Fibroblast of lung (primary cell): Measurements from ENCODE around the gene LMF1.

ENCODE experiments used
- EZH2 ChIP-seq: IDR thresholded peaks from 2 replicates; pipeline ENCODE4 v1.5.1; 2012; ENCODE audit warnings: low read length, control low read depth, mild to moderate bottlenecking; ENCODE audit errors: missing control alignments
- TF ChIP-seq, protein P1 (sequence below), 2 donors: IDR thresholded peaks in 1 of 2; conservative IDR thresholded peaks in 1 of 2; 1 replicate in 1 of 2; 2 replicates in 1 of 2; pipeline ENCODE4 v1.5.1; 2011 to 2012; ENCODE audit warnings: low read length in 2 of 2, control low read depth in 1 of 2, inconsistent platforms in 1 of 2, low read depth in 1 of 2, mild to moderate bottlenecking in 1 of 2

- TF ChIP-seq, protein P1, sequence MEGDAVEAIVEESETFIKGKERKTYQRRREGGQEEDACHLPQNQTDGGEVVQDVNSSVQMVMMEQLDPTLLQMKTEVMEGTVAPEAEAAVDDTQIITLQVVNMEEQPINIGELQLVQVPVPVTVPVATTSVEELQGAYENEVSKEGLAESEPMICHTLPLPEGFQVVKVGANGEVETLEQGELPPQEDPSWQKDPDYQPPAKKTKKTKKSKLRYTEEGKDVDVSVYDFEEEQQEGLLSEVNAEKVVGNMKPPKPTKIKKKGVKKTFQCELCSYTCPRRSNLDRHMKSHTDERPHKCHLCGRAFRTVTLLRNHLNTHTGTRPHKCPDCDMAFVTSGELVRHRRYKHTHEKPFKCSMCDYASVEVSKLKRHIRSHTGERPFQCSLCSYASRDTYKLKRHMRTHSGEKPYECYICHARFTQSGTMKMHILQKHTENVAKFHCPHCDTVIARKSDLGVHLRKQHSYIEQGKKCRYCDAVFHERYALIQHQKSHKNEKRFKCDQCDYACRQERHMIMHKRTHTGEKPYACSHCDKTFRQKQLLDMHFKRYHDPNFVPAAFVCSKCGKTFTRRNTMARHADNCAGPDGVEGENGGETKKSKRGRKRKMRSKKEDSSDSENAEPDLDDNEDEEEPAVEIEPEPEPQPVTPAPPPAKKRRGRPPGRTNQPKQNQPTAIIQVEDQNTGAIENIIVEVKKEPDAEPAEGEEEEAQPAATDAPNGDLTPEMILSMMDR (conservative IDR thresholded peaks at IDR 0.05 in 1 of 2, IDR thresholded peaks at IDR 0.05 in 1 of 2; ENCODE audit: low read depth in 1 of 2, low read length in 2 of 2) = no peak
- TF ChIP-seq EZH2 = no peak
Measured at GRCh38 chr16:861446-861845, 109.3 kb downstream of the LMF1 start.
